Loucy (cell line): ENCODE results near the gene PFN4.
A peak's percentile ranks its signal among the peaks of the same experiment; 100 is the strongest.

Experiments used
- H2AFZ ChIP-seq: fragments of 200-600 bp; sonication (generic); 2 replicates; pipeline ENCODE4 v1.6.0; 2016; ENCODE audit warnings: antibody characterized with exemption, mild to moderate bottlenecking, low read length, moderate library complexity
- H3F3A ChIP-seq: fragments of 200-600 bp; 2 replicates; pipeline ENCODE4 v1.6.0; 2016; ENCODE audit warnings: antibody characterized with exemption, low read depth, mild to moderate bottlenecking
- H3K27me3 ChIP-seq: fragments of 200-600 bp; sonication (generic); 2 replicates; pipeline ENCODE4 v1.6.1; 2014; ENCODE audit warnings: low read length, mild to moderate bottlenecking; ENCODE audit not compliant: insufficient read depth, poor library complexity, severe bottlenecking
- H3K36me3 ChIP-seq: fragments of 200-600 bp; sonication (generic); 2 replicates; pipeline ENCODE4 v1.6.1; 2016; ENCODE audit warnings: low read length; ENCODE audit not compliant: insufficient read depth
- H3K4me1 ChIP-seq: fragments of 200-600 bp; sonication (generic); 2 replicates; pipeline ENCODE4 v1.5.1; 2014; ENCODE audit warnings: low read length, mild to moderate bottlenecking; ENCODE audit not compliant: insufficient read depth, poor library complexity, severe bottlenecking
- H3K4me2 ChIP-seq: fragments of 200-600 bp; sonication (generic); 2 replicates; pipeline ENCODE4 v1.6.0; 2014; ENCODE audit warnings: antibody characterized with exemption, low read length, low read depth, mild to moderate bottlenecking; ENCODE audit not compliant: poor library complexity, severe bottlenecking
- H3K4me3 ChIP-seq: fragments of 200-600 bp; sonication (generic); 2 replicates; pipeline ENCODE4 v1.5.1; 2014; ENCODE audit warnings: low read length, mild to moderate bottlenecking, mixed read lengths; ENCODE audit not compliant: poor library complexity, severe bottlenecking
- H3K79me2 ChIP-seq: fragments of 200-600 bp; sonication (generic); 2 replicates; pipeline ENCODE4 v1.6.1; 2014; ENCODE audit warnings: low read length; ENCODE audit not compliant: insufficient read depth
- H3K9ac ChIP-seq: fragments of 200-600 bp; sonication (generic); 2 replicates; pipeline ENCODE4 v1.6.0; 2014; ENCODE audit warnings: mild to moderate bottlenecking, low read depth, low read length, moderate library complexity; ENCODE audit not compliant: poor library complexity, severe bottlenecking
- H3K9me2 ChIP-seq: fragments of 200-600 bp; sonication (generic); replicated peaks from 2 replicates; pipeline ENCODE4 v1.6.1; 2016; ENCODE audit warnings: low read depth, low read length, mixed read lengths
- H3K9me3 ChIP-seq: fragments of 200-600 bp; sonication (generic); 2 replicates; pipeline ENCODE4 v1.6.1; 2014; ENCODE audit warnings: mild to moderate bottlenecking, antibody characterized with exemption, low read length, low read depth; ENCODE audit not compliant: insufficient read depth
- H4K20me1 ChIP-seq: fragments of 200-600 bp; sonication (generic); 2 replicates; pipeline ENCODE4 v1.6.0; 2014; ENCODE audit warnings: antibody characterized with exemption, low read length, mild to moderate bottlenecking; ENCODE audit not compliant: insufficient read depth, poor library complexity, severe bottlenecking
- EZH2phosphoT487 ChIP-seq: fragments of 200-600 bp; IDR thresholded peaks from 2 replicates; pipeline ENCODE4 v1.6.1; 2018; ENCODE audit warnings: antibody characterized with exemption, mild to moderate bottlenecking, moderate library complexity, borderline replicate concordance
- TF ChIP-seq, protein P1 (sequence below): fragments of 200-600 bp; sonication (generic); conservative IDR thresholded peaks from 2 replicates; pipeline ENCODE4 v1.5.1; 2014; ENCODE audit warnings: mild to moderate bottlenecking, antibody characterized with exemption, low read length

The PFN4 gene

DNA sequence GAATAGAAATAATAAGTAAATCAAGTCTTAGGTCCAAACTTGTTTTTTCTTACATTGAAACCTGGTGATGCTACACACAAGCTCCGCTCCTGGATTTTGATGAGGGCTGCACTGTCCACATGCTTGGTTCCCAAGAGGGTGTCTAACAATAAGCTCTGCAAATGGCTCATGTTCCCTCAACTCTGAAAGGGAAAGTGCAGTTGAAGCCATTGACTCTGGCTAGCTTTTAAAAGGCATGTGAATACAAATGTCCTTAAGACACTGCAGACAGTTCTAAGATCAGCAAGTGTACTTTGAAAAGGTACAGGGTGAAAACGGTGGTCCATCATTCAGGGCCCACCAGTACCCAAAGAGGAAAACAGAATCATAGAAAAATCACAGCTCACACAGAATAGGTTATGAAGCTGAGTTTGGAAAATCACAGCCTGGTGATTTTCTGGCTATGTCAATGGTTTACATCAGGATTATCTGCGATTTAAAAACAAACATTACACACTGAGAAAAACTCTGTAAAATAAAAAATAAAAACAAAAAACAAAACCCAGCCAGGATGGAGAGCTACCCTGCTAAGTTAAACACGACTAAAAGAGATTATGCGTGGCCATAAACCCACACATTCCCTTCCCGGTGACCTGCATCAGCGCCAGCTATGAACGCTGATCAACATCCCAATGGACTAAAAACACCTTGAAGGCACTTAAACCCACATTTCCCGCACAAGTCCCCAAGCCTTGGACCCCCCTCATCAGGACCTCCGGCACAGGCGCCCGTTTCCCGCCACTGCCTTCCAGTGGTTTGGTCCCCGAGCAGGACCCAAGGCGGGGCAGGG is 554 bp downstream of the PFN4 start:
- Histone ChIP-seq H3K9me2 (no peaks in the 10 kb centered on the region), H3K4me1 (peaks cover 22% of the 10 kb centered on the region), H3K9me3 (no peaks in the 10 kb centered on the region), H3K36me3 (no peaks in the 10 kb centered on the region), H3K4me3 (peak overlapping the region; percentile 78), H3F3A (no peaks in the 10 kb centered on the region), H4K20me1 (no peaks in the 10 kb centered on the region), H3K4me2 (peak overlapping the region; percentile 76), H2AFZ (peak overlapping the region; percentile 95), H3K79me2 (peaks cover 19% of the 10 kb centered on the region), H3K27me3 (no peaks in the 10 kb centered on the region), H3K9ac (peak overlapping the region; percentile 81)
- no peak for TF ChIP-seq EZH2phosphoT487
- TF ChIP-seq, protein P1, sequence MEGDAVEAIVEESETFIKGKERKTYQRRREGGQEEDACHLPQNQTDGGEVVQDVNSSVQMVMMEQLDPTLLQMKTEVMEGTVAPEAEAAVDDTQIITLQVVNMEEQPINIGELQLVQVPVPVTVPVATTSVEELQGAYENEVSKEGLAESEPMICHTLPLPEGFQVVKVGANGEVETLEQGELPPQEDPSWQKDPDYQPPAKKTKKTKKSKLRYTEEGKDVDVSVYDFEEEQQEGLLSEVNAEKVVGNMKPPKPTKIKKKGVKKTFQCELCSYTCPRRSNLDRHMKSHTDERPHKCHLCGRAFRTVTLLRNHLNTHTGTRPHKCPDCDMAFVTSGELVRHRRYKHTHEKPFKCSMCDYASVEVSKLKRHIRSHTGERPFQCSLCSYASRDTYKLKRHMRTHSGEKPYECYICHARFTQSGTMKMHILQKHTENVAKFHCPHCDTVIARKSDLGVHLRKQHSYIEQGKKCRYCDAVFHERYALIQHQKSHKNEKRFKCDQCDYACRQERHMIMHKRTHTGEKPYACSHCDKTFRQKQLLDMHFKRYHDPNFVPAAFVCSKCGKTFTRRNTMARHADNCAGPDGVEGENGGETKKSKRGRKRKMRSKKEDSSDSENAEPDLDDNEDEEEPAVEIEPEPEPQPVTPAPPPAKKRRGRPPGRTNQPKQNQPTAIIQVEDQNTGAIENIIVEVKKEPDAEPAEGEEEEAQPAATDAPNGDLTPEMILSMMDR = no peak

DNA sequence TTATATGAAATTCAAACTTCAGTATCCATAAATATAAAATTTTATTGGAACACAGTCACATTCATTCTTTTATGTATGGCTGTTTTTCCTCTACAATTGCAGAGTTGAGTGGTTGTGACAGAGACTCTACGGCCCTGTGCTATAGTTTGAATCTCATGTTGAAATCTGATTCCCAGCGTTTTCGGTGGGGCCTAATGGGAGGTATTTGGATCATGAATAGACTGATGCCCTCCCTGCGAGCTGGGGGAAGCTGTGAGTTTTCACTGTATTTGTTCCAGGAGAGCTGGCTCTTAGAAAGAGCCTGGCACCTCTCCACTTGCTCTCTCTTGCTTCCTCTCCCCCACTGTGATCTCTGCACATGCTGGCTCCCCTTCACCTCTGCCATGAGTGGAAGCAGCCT is 1.7 kb downstream of the PFN4 start:
- H3K4me2 ChIP-seq = no peak overlapping the region
- no peak overlapping the region for H2AFZ ChIP-seq
- peaks cover 19% of the 10 kb centered on the region for H3K79me2 ChIP-seq
- no peaks in the 10 kb centered on the region for H3K27me3 ChIP-seq
- H4K20me1 ChIP-seq = no peaks in the 10 kb centered on the region
- no peaks in the 10 kb centered on the region for H3F3A ChIP-seq
- peaks cover 22% of the 10 kb centered on the region for H3K4me1 ChIP-seq
- no peaks in the 10 kb centered on the region for H3K36me3 ChIP-seq
- no peak overlapping the region for H3K9ac ChIP-seq
- no peaks in the 10 kb centered on the region for H3K9me2 ChIP-seq
- H3K4me3 ChIP-seq = no peak overlapping the region
- no peaks in the 10 kb centered on the region for H3K9me3 ChIP-seq
- no peak for TF ChIP-seq EZH2phosphoT487
- TF ChIP-seq, protein P1 = no peak

DNA sequence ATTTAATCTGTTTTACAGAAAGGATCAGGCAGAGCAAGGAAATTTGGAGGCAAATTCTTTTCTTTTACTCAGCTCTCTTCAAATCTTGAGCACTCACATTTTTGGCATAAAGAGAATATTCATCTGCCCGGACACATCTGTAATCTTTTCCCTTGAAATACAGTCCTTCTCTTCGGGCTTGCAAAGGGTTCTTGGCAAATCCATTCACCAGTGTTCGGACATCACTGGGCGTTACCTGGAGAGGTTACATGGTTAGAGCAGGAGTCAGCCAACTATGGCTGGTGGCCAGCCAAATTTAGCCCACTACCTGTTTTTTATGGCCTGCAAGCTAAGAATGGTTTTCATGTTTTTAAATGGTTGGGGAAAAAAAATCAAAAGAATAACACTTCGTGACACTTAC is 2.1 kb downstream of the PFN4 start:
- no peak overlapping the region for H3K9ac ChIP-seq
- H3K4me3 ChIP-seq = no peak overlapping the region
- H3K36me3 ChIP-seq = no peaks in the 10 kb centered on the region
- H3K4me1 ChIP-seq = peaks cover 19% of the 10 kb centered on the region
- no peaks in the 10 kb centered on the region for H3K27me3 ChIP-seq
- no peak overlapping the region for H3K4me2 ChIP-seq
- TF ChIP-seq, protein P1 = no peak
- TF ChIP-seq EZH2phosphoT487 = no peak
- peaks cover 19% of the 10 kb centered on the region for H3K79me2 ChIP-seq
- no peak overlapping the region for H2AFZ ChIP-seq
- H3K9me3 ChIP-seq = no peaks in the 10 kb centered on the region
- H4K20me1 ChIP-seq = no peaks in the 10 kb centered on the region
- no peaks in the 10 kb centered on the region for H3K9me2 ChIP-seq
- H3F3A ChIP-seq = no peaks in the 10 kb centered on the region
